NAMALWA (cell line): Measurements from ENCODE around the gene NTM.

Source experiments
- DNase-seq: peaks from one replicate; pipeline ENCODE4 v3.0.0-alpha.2; 2015; ENCODE audit warnings: low spot score

NTM gene

DNA sequence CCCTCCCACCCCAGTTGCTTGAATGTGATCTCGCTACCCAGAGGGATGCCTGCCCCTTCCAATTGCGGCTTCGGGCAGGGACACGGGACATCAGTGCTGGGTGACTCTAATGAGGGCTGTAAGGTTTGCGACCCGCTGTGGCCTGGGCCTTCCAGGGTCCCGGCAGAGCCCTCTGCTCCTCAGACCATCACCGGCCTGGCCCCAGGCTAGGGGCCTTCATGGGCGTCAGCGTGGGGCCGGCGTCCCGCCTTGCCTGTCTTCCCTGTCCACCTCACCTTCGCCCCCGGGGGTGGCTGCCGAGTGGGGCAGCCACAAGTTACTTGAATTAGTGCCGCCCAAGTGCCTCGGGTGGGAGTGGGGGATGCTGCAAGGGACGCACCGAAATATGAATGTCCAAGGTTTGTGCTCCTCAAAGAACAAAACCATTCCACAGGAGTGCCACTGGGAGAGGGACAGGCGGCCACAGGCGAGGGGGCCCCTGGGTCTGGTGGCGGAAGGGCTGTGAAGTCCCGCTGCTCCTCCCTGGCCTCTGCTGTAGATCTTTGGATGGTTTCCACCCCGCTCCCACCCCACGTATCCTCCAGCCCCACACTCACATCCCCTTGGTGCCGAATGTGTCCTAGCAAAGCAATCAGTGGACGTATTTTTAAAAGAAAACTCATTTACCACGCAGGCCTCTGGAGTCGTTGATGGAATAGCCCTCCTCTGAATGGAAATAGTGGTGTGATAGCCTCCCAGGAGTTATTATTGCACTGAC, 317.1 kb downstream of the NTM start:
- no peak for DNase-seq

- peak; percentile 60 for DNase-seq
Observed at GRCh38 chr11:131688048-131688693, 317.8 kb downstream of the NTM start.

DNA sequence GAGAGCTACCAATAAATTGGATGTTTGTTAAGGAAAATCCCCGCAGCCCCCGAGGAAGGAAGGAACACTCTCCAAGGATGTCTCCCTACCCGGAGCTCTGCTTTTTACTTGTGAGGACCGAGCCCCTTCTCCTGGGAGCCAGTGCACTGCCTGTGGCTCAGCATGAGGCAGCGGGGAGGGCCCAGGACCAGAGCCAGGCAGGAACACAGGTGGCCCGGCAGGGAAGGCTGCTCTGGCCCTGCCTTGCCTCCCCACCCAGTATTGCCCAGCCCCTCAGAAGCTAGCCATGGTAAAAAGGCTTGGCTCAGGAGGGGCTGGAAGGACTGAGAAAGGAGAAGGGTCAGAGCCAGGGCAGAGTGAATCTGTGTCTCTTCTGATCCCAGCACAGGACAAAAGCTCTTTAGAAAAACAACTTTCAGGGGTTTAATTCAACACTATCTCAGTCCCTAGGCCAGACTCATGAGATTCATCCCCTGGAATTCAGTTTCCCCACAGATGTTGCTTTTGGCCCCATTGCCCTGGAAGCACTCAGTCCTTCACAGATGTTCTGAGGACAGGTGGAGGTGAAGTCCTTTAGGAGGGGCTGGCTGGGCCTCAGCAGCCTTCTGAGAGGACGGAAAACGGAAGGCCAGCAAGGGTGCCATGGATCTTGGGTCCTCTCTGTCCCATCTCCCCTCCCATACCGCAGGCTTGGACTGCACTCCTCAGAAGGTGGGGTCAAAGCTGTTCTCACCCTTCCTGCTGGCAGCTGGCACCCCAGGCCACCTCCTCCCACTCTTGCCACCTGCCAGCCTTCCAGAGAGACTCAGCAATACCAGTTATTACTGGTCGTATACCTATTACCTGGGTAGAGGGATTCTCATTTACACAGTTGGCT, 318.9 kb downstream of the NTM start:
- no peak for DNase-seq

DNA sequence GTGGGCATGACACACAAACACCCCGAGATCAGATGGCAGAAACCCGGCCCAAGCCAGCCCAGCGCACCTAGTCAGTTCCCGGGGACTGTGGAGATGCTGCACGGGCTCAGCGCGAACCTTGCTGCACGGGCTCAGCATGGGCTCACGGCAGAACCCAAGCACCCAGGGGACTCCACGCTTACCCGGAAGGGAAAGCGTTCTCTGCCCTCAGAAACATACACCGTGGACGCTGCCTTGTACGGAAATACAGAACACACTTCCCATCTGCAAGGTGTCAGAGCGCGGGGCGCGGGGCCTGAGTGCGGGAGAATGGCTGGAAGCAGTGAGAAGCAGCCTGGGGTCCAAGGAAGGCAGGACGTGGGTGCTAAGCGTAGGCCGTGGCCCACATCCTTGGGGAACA, 319.9 kb downstream of the NTM start:
- DNase-seq = no peak

DNA sequence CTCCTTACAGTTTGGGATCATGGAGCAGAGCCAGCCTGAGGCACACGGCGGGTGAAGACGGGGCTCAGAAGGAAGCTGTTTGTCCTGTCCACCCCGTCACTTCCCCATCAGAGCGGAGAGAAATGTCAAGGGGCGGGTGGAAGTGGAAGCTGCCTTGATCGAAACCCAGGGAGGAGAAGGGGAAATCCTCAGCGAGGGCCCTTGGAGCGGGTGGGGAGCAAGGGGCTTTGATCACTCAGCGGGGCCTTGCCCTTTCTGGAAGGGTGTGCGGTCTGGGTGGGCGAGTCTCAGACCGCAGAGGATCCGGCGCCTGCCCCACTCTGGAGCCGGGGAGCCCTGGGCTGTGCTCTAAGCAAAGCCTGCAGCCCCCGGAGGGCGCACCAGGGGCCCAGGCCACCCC, 320.4 kb downstream of the NTM start:
- DNase-seq = no peak

GRCh38 chr11:131691181-131692041, 321.0 kb downstream of the NTM start:
- no peak for DNase-seq

GRCh38 chr11:131692151-131692550, 321.7 kb downstream of the NTM start:
- DNase-seq = no peak

DNA sequence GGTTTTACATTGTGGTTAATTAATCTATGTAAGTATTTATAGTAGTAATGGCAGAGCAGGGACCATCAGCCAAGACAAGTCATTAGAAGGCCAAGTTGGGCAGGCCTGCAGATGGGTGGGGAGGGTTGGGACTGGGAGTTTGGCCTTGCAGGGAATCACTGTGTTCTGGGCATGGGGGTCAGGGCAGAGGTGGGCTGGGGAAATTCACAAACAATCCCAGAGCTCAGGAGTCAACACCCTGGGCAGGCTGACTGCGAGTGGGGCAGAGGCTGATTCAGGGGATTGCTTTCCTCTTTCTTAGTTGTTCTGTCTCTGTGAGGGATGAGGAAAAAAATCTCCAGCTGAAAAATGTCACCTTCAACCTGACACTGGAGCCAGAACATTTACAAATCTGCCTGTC, 322.5 kb downstream of the NTM start:
- DNase-seq = no peak

DNA sequence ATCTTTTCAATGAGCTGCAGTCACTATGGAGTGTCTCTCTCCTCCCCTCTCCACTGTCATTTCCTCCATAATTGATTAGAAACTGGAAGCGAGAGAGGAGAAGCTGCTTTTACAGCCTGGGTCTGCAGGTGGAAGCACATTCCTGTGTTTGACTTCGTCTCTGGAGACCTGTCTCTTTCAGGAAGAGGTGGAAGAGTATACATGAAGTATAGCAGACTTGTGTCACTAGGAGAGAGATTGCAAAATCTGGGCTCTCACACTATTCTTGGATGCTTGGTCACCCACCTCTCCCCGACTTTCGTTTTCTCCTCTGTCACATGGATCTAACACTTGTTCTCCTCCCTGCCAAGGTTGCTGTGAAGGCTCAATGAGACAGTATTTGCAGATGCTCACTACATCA, 323.3 kb downstream of the NTM start:
- no peak for DNase-seq

- DNase-seq = peak; percentile 29
Observed at GRCh38 chr11:131694526-131695424, 324.4 kb downstream of the NTM start.

DNA sequence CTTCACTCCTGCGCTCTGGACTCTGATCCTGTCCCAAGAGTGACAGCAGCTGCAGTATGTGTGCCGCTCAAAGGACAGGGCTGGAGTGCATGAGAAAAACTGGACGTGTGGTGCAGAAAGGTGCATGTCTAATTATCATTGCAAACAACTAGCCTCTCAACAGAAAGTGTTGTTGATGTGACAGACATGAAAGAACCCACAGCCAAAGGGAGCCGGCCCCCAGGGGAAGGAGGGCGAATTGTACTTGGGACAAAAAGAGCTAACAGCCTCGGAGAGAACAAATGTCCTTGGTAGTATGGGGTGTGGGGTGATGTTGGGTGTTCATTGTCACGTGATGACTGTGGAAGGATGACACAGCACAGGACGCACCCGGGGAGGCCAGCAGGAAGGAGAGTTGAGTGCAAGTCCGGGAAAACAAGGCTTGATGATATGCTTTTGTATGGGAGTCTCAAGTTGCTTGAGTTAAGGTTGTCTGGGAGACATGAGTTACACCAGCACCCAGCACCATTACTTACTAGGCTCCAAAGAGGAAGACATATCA, 325.5 kb downstream of the NTM start:
- DNase-seq = no peak

DNA sequence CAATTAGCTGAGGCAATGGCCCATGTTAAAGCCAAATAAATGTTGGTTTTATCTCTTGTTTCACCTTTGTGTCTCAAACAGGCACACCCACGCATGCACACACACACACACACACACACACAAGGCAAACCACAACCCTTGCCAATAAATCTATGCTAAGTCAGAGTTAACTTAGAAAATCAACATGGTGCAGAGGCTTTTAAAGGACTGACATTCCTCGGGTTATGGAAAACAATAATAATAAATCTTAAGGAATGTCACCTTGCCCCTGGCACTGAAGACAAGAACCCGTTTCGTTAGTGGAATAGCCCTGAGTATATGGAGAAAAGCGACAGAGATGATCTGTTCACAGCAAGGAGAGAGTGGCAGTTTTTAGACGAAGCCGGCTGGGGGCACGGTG, 326.3 kb downstream of the NTM start:
- no peak for DNase-seq

- DNase-seq = no peak
Observed at GRCh38 chr11:131703311-131703710, 332.9 kb downstream of the NTM start.

DNA sequence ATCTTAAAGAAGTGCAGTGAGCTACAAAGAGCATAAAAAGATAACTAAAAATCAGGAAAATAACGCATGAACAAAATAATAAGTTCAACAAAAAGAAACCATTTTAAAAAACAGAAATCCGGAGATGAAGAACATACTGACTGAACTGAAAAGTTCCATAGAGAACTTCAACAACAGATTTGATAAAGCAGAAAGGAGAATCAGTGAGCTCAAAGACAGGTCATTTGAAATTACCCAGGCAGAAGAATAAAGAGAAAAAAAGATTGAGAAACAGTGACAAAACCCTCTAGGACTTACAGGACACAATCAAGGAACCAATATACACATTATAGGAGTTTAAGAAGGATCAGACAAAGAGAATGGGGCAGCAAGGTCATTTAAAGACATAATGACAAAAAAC, 334.3 kb downstream of the NTM start:
- DNase-seq = no peak

GRCh38 chr11:131710511-131710910, 340.1 kb downstream of the NTM start:
- DNase-seq = no peak

DNA sequence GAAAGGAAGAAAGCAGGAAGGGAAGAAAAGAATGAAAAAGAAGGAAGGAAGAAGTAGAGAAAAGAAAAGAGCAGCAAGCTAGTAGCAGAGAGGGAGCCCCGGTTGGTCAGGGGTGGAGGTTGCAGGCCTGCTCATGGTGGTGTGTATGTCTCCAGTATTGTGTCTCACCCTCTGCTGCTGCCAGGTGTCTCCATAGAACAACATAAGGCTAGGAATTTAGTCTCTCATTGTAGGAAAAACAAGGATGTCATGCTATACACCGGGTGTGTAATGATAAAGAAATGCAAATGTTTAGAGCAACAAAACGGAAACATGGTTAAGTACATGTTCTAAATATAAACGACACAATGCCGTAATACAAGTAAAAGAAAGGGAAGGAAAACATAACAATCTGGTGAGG, 342.5 kb downstream of the NTM start:
- no peak for DNase-seq

GRCh38 chr11:131713529-131714134, 343.2 kb downstream of the NTM start:
- no peak for DNase-seq

DNA sequence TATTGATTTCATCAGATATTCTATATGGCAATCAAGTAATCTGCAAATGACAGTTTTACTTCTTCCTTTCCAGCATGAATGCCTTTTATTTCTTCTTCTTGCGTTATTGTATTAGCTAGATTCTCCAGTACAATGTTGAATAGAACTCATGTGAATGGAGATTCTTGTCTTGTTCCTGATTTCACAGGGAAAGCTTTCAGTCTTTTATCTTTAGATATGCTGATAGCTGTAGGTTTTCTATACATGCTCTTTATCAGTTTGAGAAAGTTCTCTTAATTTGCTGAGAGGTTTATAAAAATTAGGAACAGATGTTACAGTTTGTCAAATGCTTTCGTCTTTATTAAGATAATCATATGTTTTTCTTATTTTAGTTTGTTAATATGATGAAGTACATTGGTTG, 347.2 kb downstream of the NTM start:
- DNase-seq = no peak

DNA sequence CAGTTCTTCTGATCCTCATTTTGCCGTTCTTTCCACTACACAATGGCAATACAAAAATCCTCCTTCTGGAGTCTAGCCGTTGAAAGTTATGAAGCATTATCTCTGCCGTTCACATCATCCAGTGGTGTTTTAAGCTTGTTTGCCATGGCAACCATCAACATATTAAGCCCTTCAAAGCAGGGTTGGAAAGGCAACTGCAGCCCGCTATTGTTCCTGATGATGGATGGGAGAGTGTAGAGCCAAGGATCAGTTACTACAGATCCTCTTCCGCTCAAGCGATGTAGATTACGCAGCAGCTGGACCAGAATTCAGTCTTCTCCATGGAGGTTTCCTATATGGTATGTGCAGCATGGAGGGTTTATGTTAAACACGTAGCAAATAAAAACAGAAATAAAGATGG, 352.7 kb downstream of the NTM start:
- DNase-seq = no peak

DNA sequence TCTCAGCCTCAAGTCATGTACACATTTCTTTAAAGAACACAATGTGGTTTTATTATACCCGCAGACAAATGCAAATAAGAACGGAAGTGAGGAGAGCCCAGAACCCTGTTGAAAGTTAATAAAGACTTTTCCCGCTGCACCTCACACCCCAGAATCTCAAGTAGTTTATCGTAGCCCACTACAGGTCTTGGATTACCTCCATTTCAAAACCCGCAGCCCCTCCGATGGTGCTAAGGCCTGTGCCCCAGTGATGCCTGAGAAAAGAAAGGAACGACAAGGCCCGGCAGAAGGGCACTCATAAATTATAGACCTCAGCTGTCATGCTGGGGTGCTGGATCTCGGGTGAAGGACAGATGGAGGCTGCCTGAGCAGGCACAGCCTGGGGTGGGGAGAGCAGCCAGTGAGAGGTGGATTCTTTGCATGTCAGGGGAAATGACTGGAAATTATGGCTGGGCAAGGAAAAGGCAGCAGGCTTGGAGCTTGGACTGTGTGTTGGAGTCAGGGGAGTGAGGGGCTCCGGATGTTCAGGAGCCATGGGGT, 354.1 kb downstream of the NTM start:
- DNase-seq = no peak
